HepG2 (cell line): ENCODE measurements around the gene CTU1. TPM values are rescaled to one million over a fixed set of nuclear protein-coding genes. Genes with fewer than 3 reads are reported as not detected.

Experiments used
- ATAC-seq: fragments of 200-7000 bp; cut with Tn5 transposase; 3 replicates; pipeline ENCODE4 v1.9.1; 2020; ENCODE audit warnings: mild to moderate bottlenecking, moderate library complexity
- BruUV-seq: library from RNA; stranded (reverse); fragments of 400-500 nt; replicated peaks from 2 replicates; lab custom pipeline; 2021; lab: Mats Ljungman, UMichigan
- CTCF ChIA-PET: fragments of 300-600 bp; formaldehyde crosslinking; extraction: SDS; loops from one replicate; lab custom pipeline; 2021; ENCODE audit warnings: low total read pairs, inconsistent platforms, low intra/inter-chr PET ratio; lab: Yijun Ruan, JAX
- POLR2A ChIA-PET: fragments of 350-600 bp; sonication (Branson Sonifier 250); formaldehyde crosslinking; loops from one replicate; lab custom pipeline; 2020; ENCODE audit warnings: antibody characterized with exemption, inconsistent platforms; lab: Yijun Ruan, JAX
- DNase-seq: peaks from one replicate; pipeline ENCODE4 v3.0.0-alpha.2; 2015; ENCODE audit warnings: low spot score
- FAIRE-seq: peaks from 3 replicates; lab custom pipeline; 2011; peaks lifted over from hg19 to GRCh38; lab: Jason Lieb, UNC
- H2AFZ ChIP-seq: one replicate; pipeline ENCODE4 v1.6.1; 2011; ENCODE audit warnings: low read length, inconsistent platforms
- H3K27ac ChIP-seq: fragments of 300-600 bp; 3 replicates; pipeline ENCODE4 v1.8.0; 2011; ENCODE audit warnings: mixed run types, mild to moderate bottlenecking, mixed read lengths, low read length, inconsistent platforms; ENCODE audit not compliant: insufficient read depth; ENCODE audit errors: extremely low read length
- H3K27me3 ChIP-seq, 2 experiments: fragments of 200-600 bp in 1 of 2; 2 replicates in 1 of 2; 3 replicates in 1 of 2; pipeline versions ENCODE4 v1.6.0 to v1.8.0; 2011; ENCODE audit warnings: low read length in 2 of 2, mild to moderate bottlenecking in 2 of 2, moderate library complexity in 2 of 2, inconsistent platforms in 1 of 2; ENCODE audit not compliant: insufficient read depth in 2 of 2, control insufficient read depth in 1 of 2
- H3K36me3 ChIP-seq, 2 experiments: fragments of 200-600 bp in 1 of 2; replicated peaks in 1 of 2; 2 replicates in 1 of 2; 3 replicates in 1 of 2; pipeline versions ENCODE4 v1.5.1 to v1.8.0; 2011; ENCODE audit warnings: low read length in 2 of 2, inconsistent platforms in 1 of 2; ENCODE audit not compliant: insufficient read depth in 2 of 2, control insufficient read depth in 1 of 2
- H3K4me1 ChIP-seq: 2 replicates; pipeline ENCODE4 v1.5.1; 2012; ENCODE audit warnings: low read length, inconsistent platforms; ENCODE audit not compliant: insufficient read depth
- H3K4me2 ChIP-seq: 2 replicates; pipeline ENCODE4 v1.6.0; 2011; ENCODE audit warnings: low read depth, low read length, inconsistent platforms
- H3K4me3 ChIP-seq, 3 experiments: fragments of 200-600 bp in 1 of 3; sonication (generic), shearing (Covaris generic) in 1 of 3; replicated peaks in 1 of 3; 2 replicates each; pipeline ENCODE4 v1.5.1; 2011 to 2016; ENCODE audit warnings: low read length in 3 of 3, inconsistent platforms in 2 of 3, low read depth in 2 of 3, mild to moderate bottlenecking in 2 of 3, control low read depth in 1 of 3, mixed read lengths in 1 of 3; ENCODE audit not compliant: insufficient read depth in 1 of 3
- H3K79me2 ChIP-seq: one replicate; pipeline ENCODE4 v1.6.1; 2011; ENCODE audit warnings: low read length, inconsistent platforms; ENCODE audit not compliant: insufficient read depth
- H3K9ac ChIP-seq: 2 replicates; pipeline ENCODE4 v1.6.0; 2011; ENCODE audit warnings: mild to moderate bottlenecking, low read depth, low read length, inconsistent platforms; ENCODE audit not compliant: insufficient read depth
- H3K9me3 ChIP-seq: 2 replicates; pipeline ENCODE4 v1.5.1; 2012; ENCODE audit warnings: mild to moderate bottlenecking, low read length
- H4K20me1 ChIP-seq: 2 replicates; pipeline ENCODE4 v1.6.0; 2011; ENCODE audit warnings: inconsistent platforms, mild to moderate bottlenecking, low read length, moderate library complexity; ENCODE audit not compliant: insufficient read depth
- GPN1 ChIP-seq: sonication (generic); formaldehyde crosslinking; IDR thresholded peaks from 2 replicates; pipeline ENCODE4 v1.5.1; 2020; ENCODE audit warnings: missing genetic modification reagents, borderline replicate concordance
- NR1H2 ChIP-seq: sonication (generic); formaldehyde crosslinking; IDR thresholded peaks from 2 replicates; pipeline ENCODE4 v1.8.1; 2022; ENCODE audit warnings: low read depth, missing genetic modification reagents, borderline replicate concordance
- SP140L ChIP-seq: sonication (generic); formaldehyde crosslinking; IDR thresholded peaks from 2 replicates; pipeline ENCODE4 v1.4.0; 2020; ENCODE audit warnings: missing genetic modification reagents, borderline replicate concordance
- STAT5B ChIP-seq: sonication (generic); formaldehyde crosslinking; IDR thresholded peaks from 2 replicates; pipeline ENCODE4 v1.4.0; 2020; ENCODE audit warnings: missing genetic modification reagents
- TBL1XR1 ChIP-seq: fragments of 150-350 bp; IDR thresholded peaks from 2 replicates; pipeline ENCODE4 v1.6.1; 2014; ENCODE audit warnings: borderline replicate concordance, low read length; ENCODE audit not compliant: partially characterized antibody
- TSC22D2 ChIP-seq: sonication (generic); formaldehyde crosslinking; IDR thresholded peaks from 2 replicates; pipeline ENCODE4 v1.5.1; 2020; ENCODE audit warnings: missing genetic modification reagents, mild to moderate bottlenecking, borderline replicate concordance
- WGBS: methylation state at CpG from one replicate; pipeline ENCODE4 v1.1.6; 2017; ENCODE audit warnings: low lambda C conversion rate; 5-methylcytosine and 5-hydroxymethylcytosine counted together
- in situ Hi-C: cut with HindIII; loops from 2 replicates; pipeline ENCODE4 v1.10.0; 2017; ENCODE audit warnings: low pct_unique_long_range_greater_than_20kb; ENCODE audit not compliant: extremely low pct_ligation_motif_present
- intact Hi-C: fragments of 100-400 bp; cut with micrococcal nuclease; formaldehyde crosslinking; loops from one replicate; pipeline ENCODE4 v1.10.0; 2022; ENCODE audit not compliant: unreplicated experiment
- polyA plus RNA-seq, 8 experiments: library from polyadenylated mRNA; depleted of rRNA in 3 of 8; stranded (reverse) in 7 of 8; unstranded in 1 of 8; fragments of >200 nt; fragmentation: Illumina TruSeq in 4 of 8; extraction: Trizol in 4 of 8; gene quantifications; 2 replicates each; pipeline versions ENCODE4 v1.2.1 to v1.2.3, GENCODE V29; 2011 to 2016; ENCODE audit warnings: low read depth in 4 of 8, missing spikeins in 1 of 8, mixed read lengths in 1 of 8; ENCODE audit not compliant: insufficient read depth in 1 of 8
- total RNA-seq, 5 experiments: library from RNA; depleted of rRNA; stranded (reverse); fragments of >200 nt; fragmentation: Illumina TruSeq; extraction: Trizol; gene quantifications; 2 replicates each; pipeline ENCODE4 v1.2.3, GENCODE V29; 2016; ENCODE audit warnings: low read depth in 1 of 5
- TF ChIP-seq, protein P1 (sequence below): sonication (generic); formaldehyde crosslinking; IDR thresholded peaks from 2 replicates; pipeline ENCODE4 v1.4.0; 2020; ENCODE audit warnings: missing genetic modification reagents, borderline replicate concordance
- TF ChIP-seq, protein P2 (sequence below): sonication (generic); formaldehyde crosslinking; IDR thresholded peaks from 2 replicates; pipeline ENCODE4 v1.4.0; 2020; ENCODE audit warnings: missing genetic modification reagents
- TF ChIP-seq, protein P3 (sequence below): sonication (generic); formaldehyde crosslinking; IDR thresholded peaks from 2 replicates; pipeline ENCODE4 v1.4.0; 2020; ENCODE audit warnings: low read depth, mild to moderate bottlenecking, missing genetic modification reagents
- TF ChIP-seq, protein P4 (sequence below): sonication (generic); formaldehyde crosslinking; IDR thresholded peaks from 2 replicates; pipeline ENCODE4 v1.5.0; 2020; ENCODE audit warnings: mild to moderate bottlenecking, missing genetic modification reagents, moderate library complexity
- TF ChIP-seq, protein P5 (sequence below): IDR thresholded peaks from 2 replicates; pipeline ENCODE4 v1.6.1; 2016

CTU1 gene
- total and polyA plus RNA-seq, 2 of the 13 experiments (the other 11 are each of a cell fraction or from before 2014, with no cell fraction given) = 1.9 to 2.9 TPM

DNA sequence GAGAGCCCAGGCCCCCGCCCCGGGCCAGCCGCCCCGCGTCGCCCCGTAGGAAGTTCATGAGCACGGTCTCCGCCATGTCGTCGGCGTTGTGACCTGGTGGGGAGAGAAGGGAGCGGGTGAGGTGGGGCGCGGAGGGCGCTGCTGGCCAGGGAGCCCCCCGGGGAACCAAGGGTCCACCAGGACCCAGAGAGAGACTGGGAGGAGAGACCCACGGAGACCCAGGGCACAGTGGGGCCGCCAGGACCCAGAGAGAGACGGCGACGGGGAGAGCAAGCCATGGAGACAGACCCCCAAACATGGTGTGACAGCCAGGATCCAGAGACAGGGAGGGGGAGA lies 9.2 kb downstream of the CTU1 start:
- 98% methylated on average over 22 of the region's 22 CpGs for WGBS
- BruUV-seq = no TSS peak
- Histone ChIP-seq H2AFZ (no peak overlapping the region), H3K9ac (no peak overlapping the region)
- ATAC-seq (no peak), DNase-seq (no peak)
- CTCF ChIA-PET = no interaction called here
- TF ChIP-seq, protein P1, sequence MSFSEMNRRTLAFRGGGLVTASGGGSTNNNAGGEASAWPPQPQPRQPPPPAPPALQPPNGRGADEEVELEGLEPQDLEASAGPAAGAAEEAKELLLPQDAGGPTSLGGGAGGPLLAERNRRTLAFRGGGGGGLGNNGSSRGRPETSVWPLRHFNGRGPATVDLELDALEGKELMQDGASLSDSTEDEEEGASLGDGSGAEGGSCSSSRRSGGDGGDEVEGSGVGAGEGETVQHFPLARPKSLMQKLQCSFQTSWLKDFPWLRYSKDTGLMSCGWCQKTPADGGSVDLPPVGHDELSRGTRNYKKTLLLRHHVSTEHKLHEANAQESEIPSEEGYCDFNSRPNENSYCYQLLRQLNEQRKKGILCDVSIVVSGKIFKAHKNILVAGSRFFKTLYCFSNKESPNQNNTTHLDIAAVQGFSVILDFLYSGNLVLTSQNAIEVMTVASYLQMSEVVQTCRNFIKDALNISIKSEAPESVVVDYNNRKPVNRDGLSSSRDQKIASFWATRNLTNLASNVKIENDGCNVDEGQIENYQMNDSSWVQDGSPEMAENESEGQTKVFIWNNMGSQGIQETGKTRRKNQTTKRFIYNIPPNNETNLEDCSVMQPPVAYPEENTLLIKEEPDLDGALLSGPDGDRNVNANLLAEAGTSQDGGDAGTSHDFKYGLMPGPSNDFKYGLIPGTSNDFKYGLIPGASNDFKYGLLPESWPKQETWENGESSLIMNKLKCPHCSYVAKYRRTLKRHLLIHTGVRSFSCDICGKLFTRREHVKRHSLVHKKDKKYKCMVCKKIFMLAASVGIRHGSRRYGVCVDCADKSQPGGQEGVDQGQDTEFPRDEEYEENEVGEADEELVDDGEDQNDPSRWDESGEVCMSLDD (CRISPR knock-in tag) = no peak
- TF ChIP-seq, protein P2, sequence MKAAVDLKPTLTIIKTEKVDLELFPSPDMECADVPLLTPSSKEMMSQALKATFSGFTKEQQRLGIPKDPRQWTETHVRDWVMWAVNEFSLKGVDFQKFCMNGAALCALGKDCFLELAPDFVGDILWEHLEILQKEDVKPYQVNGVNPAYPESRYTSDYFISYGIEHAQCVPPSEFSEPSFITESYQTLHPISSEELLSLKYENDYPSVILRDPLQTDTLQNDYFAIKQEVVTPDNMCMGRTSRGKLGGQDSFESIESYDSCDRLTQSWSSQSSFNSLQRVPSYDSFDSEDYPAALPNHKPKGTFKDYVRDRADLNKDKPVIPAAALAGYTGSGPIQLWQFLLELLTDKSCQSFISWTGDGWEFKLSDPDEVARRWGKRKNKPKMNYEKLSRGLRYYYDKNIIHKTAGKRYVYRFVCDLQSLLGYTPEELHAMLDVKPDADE (CRISPR knock-in tag) = no peak
- TF ChIP-seq, protein P3, sequence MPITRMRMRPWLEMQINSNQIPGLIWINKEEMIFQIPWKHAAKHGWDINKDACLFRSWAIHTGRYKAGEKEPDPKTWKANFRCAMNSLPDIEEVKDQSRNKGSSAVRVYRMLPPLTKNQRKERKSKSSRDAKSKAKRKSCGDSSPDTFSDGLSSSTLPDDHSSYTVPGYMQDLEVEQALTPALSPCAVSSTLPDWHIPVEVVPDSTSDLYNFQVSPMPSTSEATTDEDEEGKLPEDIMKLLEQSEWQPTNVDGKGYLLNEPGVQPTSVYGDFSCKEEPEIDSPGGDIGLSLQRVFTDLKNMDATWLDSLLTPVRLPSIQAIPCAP = no peak
- TF ChIP-seq GPN1 (CRISPR knock-in tag) = no peak
- no peak for TF ChIP-seq NR1H2 (CRISPR knock-in tag)
- no peak for TF ChIP-seq TSC22D2 (CRISPR knock-in tag)
- TF ChIP-seq SP140L (CRISPR knock-in tag) = no peak
- TF ChIP-seq, protein P4, sequence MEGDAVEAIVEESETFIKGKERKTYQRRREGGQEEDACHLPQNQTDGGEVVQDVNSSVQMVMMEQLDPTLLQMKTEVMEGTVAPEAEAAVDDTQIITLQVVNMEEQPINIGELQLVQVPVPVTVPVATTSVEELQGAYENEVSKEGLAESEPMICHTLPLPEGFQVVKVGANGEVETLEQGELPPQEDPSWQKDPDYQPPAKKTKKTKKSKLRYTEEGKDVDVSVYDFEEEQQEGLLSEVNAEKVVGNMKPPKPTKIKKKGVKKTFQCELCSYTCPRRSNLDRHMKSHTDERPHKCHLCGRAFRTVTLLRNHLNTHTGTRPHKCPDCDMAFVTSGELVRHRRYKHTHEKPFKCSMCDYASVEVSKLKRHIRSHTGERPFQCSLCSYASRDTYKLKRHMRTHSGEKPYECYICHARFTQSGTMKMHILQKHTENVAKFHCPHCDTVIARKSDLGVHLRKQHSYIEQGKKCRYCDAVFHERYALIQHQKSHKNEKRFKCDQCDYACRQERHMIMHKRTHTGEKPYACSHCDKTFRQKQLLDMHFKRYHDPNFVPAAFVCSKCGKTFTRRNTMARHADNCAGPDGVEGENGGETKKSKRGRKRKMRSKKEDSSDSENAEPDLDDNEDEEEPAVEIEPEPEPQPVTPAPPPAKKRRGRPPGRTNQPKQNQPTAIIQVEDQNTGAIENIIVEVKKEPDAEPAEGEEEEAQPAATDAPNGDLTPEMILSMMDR (CRISPR knock-in tag) = no peak
- TF ChIP-seq STAT5B (CRISPR knock-in tag) = no peak
- TF ChIP-seq, protein P5, sequence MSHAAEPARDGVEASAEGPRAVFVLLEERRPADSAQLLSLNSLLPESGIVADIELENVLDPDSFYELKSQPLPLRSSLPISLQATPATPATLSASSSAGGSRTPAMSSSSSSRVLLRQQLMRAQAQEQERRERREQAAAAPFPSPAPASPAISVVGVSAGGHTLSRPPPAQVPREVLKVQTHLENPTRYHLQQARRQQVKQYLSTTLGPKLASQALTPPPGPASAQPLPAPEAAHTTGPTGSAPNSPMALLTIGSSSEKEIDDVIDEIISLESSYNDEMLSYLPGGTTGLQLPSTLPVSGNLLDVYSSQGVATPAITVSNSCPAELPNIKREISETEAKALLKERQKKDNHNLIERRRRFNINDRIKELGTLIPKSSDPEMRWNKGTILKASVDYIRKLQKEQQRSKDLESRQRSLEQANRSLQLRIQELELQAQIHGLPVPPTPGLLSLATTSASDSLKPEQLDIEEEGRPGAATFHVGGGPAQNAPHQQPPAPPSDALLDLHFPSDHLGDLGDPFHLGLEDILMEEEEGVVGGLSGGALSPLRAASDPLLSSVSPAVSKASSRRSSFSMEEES (CRISPR knock-in tag) = no peak
- no peak for TF ChIP-seq TBL1XR1
- TF ChIP-seq, all 625 proteins: peak for 0
- peaks cover 5 to 18% of the 10 kb centered on the region in 2 experiments; a peak in 3 of 5 replicates for H3K36me3 ChIP-seq
- in situ Hi-C loops = loop anchor here (25.0 kb wide), 1 partner anchor 162 kb away; no protein-coding TSS in a partner anchor
- peaks cover 5% of the 10 kb centered on the region for H3K4me1 ChIP-seq
- intact Hi-C loops = no loop called here
- H3K9me3 ChIP-seq = no peaks in the 10 kb centered on the region
- POLR2A ChIA-PET = no interaction called here
- no peak overlapping the region for H3K4me3 ChIP-seq
- no peaks in the 10 kb centered on the region; a peak in 1 of 5 replicates for H3K27me3 ChIP-seq
- FAIRE-seq = no peak
- no peak overlapping the region for H3K4me2 ChIP-seq
- 0 out of 2 replicates have a peak, but pooled peaks cover 3% of the 10 kb centered on the region for H4K20me1 ChIP-seq
- no peaks in the 10 kb centered on the region for H3K79me2 ChIP-seq
- no peak overlapping the region for H3K27ac ChIP-seq
